Aorta (tissue), 5 donors: ENCODE results near the gene CFAP46. TPM values are rescaled to one million over a fixed set of nuclear protein-coding genes. Genes with fewer than 3 reads are reported as not detected.

Source experiments
- ATAC-seq: fragments of 200-7000 bp; cut with Tn5 transposase; one replicate; pipeline ENCODE4 v1.9.1; 2022; ENCODE audit warnings: moderate library complexity; ENCODE audit not compliant: low FRiP score
- DNase-seq, 2 donors: peaks; one replicate each; pipeline ENCODE4 v3.0.0-alpha.2; 2020
- H3K27ac ChIP-seq, 2 donors: one replicate each; pipeline ENCODE4 v1.5.1; 2013; ENCODE audit warnings: low read length in 2 of 2, mild to moderate bottlenecking in 2 of 2, moderate library complexity in 2 of 2, control low read depth in 1 of 2, inconsistent platforms in 1 of 2, low read depth in 1 of 2
- H3K27me3 ChIP-seq, 2 donors: one replicate each; pipeline ENCODE4 v1.6.1; 2013; ENCODE audit warnings: control low read depth in 1 of 2, low read length in 1 of 2, mild to moderate bottlenecking in 1 of 2, moderate library complexity in 1 of 2; ENCODE audit not compliant: insufficient read depth in 2 of 2, control insufficient read depth in 1 of 2
- H3K36me3 ChIP-seq, 2 donors: one replicate each; pipeline ENCODE4 v1.6.1; 2013; ENCODE audit warnings: control low read depth in 1 of 2, low read length in 1 of 2, mild to moderate bottlenecking in 1 of 2; ENCODE audit not compliant: insufficient read depth in 2 of 2, control insufficient read depth in 1 of 2
- H3K4me1 ChIP-seq, 2 donors: one replicate each; pipeline ENCODE4 v1.6.1; 2013; ENCODE audit warnings: low read length in 2 of 2, control low read depth in 1 of 2, mild to moderate bottlenecking in 1 of 2, moderate library complexity in 1 of 2; ENCODE audit not compliant: insufficient read depth in 2 of 2, control insufficient read depth in 1 of 2
- H3K4me3 ChIP-seq, 2 donors: one replicate each; pipeline ENCODE4 v1.5.1; 2013; ENCODE audit warnings: low read length in 2 of 2, control low read depth in 1 of 2, mild to moderate bottlenecking in 1 of 2
- H3K9me3 ChIP-seq: one replicate; pipeline ENCODE4 v1.6.1; 2013; ENCODE audit warnings: mild to moderate bottlenecking, low read length; ENCODE audit not compliant: control insufficient read depth
- WGBS, 2 donors: extraction: QIAGEN DNeasy Blood & Tissue Kit; methylation state at CpG; one replicate each; pipeline ENCODE4 v1.1.7; 2013; 5-methylcytosine and 5-hydroxymethylcytosine counted together
- intact Hi-C, 2 donors: fragments of 100-400 bp; cut with DNase I; formaldehyde crosslinking; loops; one replicate each; pipeline versions ENCODE4 v1.14.2 to v1.15.0; 2022
- polyA plus RNA-seq, 2 donors: library from polyadenylated mRNA; stranded (reverse); fragments of 200-250 nt; gene quantifications; one replicate each; pipeline ENCODE4 v1.2.3, GENCODE V29; 2013
- total RNA-seq, 2 donors: library from RNA; stranded (reverse); fragmentation: NEBNext Ultra II Directional; extraction: Animal tissue kit (Norgen Biotek cat#: 25700); gene quantifications; one replicate each; pipeline ENCODE4 v1.2.1, GENCODE V29; 2021
- donor health status: healthy with polysubstance abuse.
- donor health status: Bipolar disorder and iron deficiency.
- donor health status: DM: no; HTN: no; CAD: no.
- donor health status: DM: no; HTN: no; CAD: no.
- donor health status: DM: yes; HTN: yes; CAD: no.

CFAP46 gene
- total and polyA plus RNA-seq, 4 donors, result 0.42 TPM; not detected in 3

DNA sequence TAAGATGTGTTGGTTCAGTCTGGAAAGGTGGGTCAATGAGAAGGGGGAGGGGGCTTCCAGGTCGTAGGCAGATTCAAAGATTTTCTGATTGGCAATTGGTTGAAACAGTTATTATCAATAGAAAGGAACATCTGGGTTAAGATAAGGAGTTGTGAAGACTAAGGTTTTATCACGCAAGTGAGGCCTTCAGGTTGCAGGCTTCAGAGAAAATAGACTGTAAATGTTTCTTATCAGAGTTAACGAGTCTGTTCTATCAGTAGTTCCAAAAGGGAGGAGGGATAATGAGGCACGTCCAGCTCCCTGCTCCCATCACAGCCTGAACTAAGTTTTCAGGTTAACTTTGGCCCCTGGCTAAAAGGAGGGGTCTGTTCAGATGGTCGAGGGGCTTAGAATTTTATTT lies 11.1 kb upstream of the CFAP46 start:
- ATAC-seq, result no peak
- intact Hi-C loops, result no loop called here

DNA sequence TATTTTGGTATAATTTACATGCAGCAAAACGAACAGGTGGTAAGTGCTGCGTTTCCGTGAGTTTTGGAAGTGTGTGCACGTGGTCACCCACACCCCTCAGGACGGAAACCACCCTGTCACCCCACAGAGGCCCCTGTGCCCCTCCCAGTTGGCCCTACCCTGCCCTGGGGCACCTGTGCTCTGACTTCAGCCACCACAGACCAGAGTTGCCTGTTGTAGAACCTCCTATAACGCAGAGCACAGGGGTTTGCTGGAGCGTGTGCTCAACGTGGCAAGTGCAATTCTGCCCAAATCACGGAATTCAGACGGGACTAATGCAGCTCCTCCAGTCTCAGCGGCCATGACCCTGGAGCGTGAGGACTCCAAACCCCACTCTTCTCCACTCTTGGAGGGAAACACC lies 9.6 kb upstream of the CFAP46 start:
- Histone ChIP-seq H3K4me1 (no peaks in the 10 kb centered on the region), H3K27ac (no peak overlapping the region), H3K36me3 (no peaks in the 10 kb centered on the region), H3K9me3 (no peaks in the 10 kb centered on the region), H3K27me3 (no peaks in the 10 kb centered on the region), H3K4me3 (no peak overlapping the region)
- intact Hi-C loops, result no loop called here
- WGBS, 2 donors, result 79 to 82% methylated on average over 12 of the region's 12 CpGs
- ATAC-seq (no peak), DNase-seq (no peak)

More for the DNA sequence above, 11.1 kb upstream of the CFAP46 start:
- H3K27me3 ChIP-seq, result no peaks in the 10 kb centered on the region
- DNase-seq, result no peak
- H3K4me3 ChIP-seq, result no peak overlapping the region
- 53% methylated on average over 5 of the region's 5 CpGs for WGBS, 2 donors
- H3K4me1 ChIP-seq, result no peaks in the 10 kb centered on the region
- H3K36me3 ChIP-seq, result no peaks in the 10 kb centered on the region
- H3K27ac ChIP-seq, result no peak overlapping the region
- no peaks in the 10 kb centered on the region for H3K9me3 ChIP-seq

DNA sequence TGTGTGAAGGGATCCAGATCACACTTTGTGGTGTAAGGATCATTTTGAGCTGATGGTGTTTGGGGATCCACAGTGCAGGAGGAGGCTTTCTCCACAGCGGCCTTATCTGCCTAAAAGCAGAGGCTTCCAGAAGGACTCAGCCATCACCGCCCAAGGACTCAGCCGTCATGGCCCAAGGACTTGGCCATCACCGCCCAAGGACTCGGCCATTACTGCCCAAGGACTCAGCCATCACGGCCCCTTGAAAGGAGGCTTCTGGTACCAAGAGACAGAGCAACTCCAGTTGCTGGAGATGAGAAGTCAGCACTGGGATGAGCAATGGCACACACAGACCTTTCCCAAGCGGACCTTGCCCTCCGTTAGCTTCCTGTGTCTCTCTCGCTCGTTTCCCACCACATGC lies 6.0 kb upstream of the CFAP46 start:
- intact Hi-C loops, result no loop called here
- Histone ChIP-seq H3K4me1 (no peaks in the 10 kb centered on the region), H3K27ac (no peak overlapping the region), H3K36me3 (no peaks in the 10 kb centered on the region), H3K9me3 (no peaks in the 10 kb centered on the region), H3K4me3 (no peak overlapping the region), H3K27me3 (no peaks in the 10 kb centered on the region)
- DNase-seq (no peak), ATAC-seq (no peak)
- 83 to 85% methylated on average over 10 of the region's 10 CpGs for WGBS, 2 donors

DNA sequence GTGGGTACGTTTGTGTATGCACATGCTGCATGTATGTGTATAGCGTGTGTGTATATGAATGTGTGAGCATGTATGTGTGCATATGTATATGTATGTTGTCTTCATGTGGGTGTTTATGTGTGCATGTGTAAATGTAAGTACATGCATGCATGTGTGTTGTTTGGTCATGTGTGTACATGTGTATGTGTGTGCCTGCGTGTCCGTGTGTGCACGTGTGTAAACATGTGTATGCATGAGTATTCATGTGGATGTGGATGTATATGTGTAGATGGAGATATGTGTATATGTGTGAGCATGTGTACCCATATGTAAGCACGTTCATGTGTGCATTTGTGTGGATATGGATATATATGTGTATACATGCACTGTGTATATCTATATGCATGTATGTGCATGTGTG lies 5.5 kb upstream of the CFAP46 start:
- intact Hi-C loops, result no loop called here
- Histone ChIP-seq H3K4me3 (no peak overlapping the region), H3K27me3 (no peaks in the 10 kb centered on the region), H3K36me3 (no peaks in the 10 kb centered on the region), H3K4me1 (no peaks in the 10 kb centered on the region), H3K27ac (no peak overlapping the region), H3K9me3 (no peaks in the 10 kb centered on the region)
- ATAC-seq (no peak), DNase-seq (no peak)
- WGBS, 2 donors, result 81 to 86% methylated on average over 6 of the region's 6 CpGs

DNA sequence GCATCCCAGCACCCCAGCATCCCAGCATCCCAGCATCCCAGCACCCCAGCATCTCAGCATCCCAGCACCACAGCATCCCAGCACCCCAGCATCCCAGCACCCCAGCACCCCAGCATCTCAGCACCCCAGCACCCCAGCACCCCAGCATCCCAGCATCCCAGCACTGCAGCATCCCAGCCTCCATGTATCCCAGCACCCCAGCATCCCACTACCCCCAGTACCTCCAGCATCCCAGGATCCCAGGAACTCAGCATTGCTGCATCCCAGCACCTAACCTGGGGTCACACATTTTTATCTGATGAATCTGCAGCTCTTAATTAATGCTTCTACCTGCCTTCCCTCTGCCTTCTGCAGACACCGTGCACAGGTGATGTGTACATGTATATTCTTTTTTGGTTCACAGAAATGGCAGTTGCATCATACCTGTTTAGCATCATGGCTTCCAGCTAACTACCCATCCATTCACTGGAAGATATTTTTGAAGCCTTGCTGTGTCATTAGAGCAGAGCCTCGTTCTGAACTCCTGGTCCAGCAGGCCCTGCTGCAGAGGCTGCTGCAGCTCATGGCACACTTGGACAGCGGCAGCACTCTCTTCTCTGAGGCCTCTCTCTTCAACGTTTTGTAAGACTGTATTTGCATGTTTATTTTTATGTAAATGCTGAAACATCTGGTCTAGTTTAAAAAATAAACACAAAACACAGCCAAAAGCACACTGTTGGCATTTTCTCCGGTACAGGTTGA lies 4.6 kb upstream of the CFAP46 start:
- Histone ChIP-seq H3K36me3 (no peaks in the 10 kb centered on the region), H3K9me3 (no peaks in the 10 kb centered on the region), H3K4me3 (no peak overlapping the region), H3K27me3 (no peaks in the 10 kb centered on the region), H3K27ac (no peak overlapping the region), H3K4me1 (no peaks in the 10 kb centered on the region)
- 43 to 47% methylated on average over 5 of the region's 5 CpGs for WGBS, 2 donors
- intact Hi-C loops, result no loop called here
- DNase-seq (no peak), ATAC-seq (no peak)

DNA sequence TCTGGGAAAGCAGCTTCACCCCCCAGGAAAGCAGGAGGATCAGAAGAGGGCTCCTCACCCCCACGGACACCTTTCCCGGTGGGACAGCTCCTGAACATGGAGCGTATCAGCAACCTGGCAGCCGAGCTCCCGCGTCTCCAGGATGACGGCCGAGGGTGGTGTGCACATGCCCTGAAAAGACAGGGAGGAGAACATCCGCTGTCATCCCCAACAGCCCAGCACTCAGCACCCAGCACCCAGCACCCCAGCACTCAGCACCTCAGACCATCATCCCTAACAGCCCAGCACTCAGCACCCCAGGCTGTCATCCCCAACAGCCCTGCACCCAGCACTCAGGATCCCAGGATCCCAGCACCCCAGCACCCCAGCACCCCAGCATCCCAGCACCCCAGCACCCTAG lies 3.9 kb upstream of the CFAP46 start:
- H3K4me3 ChIP-seq, result no peak overlapping the region

DNA sequence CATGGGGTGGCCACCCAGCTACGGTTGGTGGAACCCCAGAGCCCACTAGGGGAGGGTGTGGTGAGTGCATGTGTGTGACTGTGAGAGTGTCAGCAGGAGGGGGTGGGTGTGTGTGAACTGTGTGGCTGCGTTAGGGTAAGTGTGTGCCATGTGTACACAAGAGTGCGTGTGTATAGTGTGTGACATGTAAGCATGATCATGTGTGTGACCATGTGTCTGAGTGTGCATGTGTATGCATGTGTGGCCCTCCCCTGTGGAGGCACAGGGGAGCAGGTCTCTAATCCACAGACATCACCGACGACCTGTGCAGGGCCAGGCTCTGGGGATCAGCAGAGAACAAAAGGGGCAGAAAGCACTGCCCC lies 3.5 kb upstream of the CFAP46 start:
- no peaks in the 10 kb centered on the region for H3K27me3 ChIP-seq
- no peaks in the 10 kb centered on the region for H3K36me3 ChIP-seq
- DNase-seq, result no peak
- H3K9me3 ChIP-seq, result no peaks in the 10 kb centered on the region
- no peak overlapping the region for H3K4me3 ChIP-seq
- 71 to 72% methylated on average over 5 of the region's 5 CpGs for WGBS, 2 donors
- H3K4me1 ChIP-seq, result no peaks in the 10 kb centered on the region
- H3K27ac ChIP-seq, result no peak overlapping the region
- no peak for ATAC-seq
- intact Hi-C loops, result no loop called here

More for the DNA sequence above, 3.9 kb upstream of the CFAP46 start:
- H3K36me3 ChIP-seq, result no peaks in the 10 kb centered on the region
- 76 to 81% methylated on average over 9 of the region's 9 CpGs for WGBS, 2 donors
- intact Hi-C loops, result no loop called here
- ATAC-seq (no peak), DNase-seq (peak in 1 of 2 donors; percentile 64)
- H3K9me3 ChIP-seq, result no peaks in the 10 kb centered on the region
- H3K27me3 ChIP-seq, result no peaks in the 10 kb centered on the region
- H3K4me1 ChIP-seq, result no peaks in the 10 kb centered on the region
- no peak overlapping the region for H3K27ac ChIP-seq

DNA sequence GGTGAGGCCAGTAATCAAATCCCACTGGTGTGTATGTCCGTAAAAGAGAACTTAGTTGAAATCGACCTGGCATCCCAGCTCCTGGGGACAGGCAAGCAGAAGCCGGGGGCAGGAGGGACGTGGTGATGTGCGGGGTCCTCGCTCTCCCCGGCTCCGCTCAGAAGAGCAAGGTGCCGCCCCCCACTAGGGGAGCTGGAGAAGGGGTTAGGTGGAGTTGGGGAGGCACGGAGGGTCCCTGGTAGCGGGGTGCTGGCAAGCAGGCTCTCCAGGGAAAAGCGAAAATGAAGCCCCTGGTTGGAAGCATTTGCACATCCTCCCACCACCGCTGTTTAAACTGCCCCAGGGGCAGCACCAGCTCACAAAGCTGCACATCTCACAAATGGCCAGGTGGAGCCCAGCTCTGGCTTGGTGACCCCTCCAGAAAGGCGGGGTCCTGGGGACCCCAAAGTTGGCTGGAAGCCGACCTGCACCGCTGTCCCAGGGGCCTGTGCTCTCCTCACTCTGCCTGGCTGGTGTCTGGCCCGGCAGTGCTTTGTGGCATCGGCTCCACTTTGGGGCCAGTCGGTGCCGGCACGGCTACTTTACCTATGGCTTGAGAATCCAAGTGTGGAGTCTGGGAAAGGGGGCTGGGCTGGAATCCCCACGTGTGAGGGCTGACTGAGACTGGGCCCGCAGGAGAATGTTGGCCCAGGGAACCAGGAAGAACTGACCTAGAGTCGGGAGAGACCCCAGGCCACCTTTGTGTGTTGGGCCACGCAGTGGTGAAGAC lies 2.9 kb upstream of the CFAP46 start:
- H3K27me3 ChIP-seq, result no peaks in the 10 kb centered on the region
- ATAC-seq, result no peak
- no peaks in the 10 kb centered on the region for H3K36me3 ChIP-seq
- H3K9me3 ChIP-seq, result no peaks in the 10 kb centered on the region
- intact Hi-C loops, result no loop called here
- WGBS, 2 donors, result 77 to 79% methylated on average over 25 of the region's 25 CpGs
- DNase-seq, result peak in 1 of 2 donors; percentile 69
- H3K27ac ChIP-seq, result no peak overlapping the region
- H3K4me1 ChIP-seq, result no peaks in the 10 kb centered on the region
- no peak overlapping the region for H3K4me3 ChIP-seq

DNA sequence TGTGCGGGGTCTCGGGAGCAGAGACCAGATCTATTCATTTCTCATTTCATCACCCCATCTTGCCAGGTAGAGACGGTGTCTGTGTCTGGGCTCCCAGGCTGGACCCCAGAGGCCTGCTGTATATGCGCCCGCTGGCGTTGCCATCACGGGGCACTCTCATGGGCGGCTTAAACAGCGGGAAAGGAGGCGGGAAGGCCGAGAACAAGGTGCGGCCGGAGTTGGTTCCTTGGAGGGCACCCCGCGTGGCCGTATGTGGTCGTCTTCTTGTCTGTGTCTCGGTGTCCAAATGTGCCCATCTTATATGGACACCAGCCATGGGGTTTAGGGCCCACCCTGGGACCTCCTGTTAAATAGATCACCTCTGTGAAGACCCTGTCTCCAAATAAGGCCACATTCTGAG lies 2.1 kb upstream of the CFAP46 start:
- no peaks in the 10 kb centered on the region for H3K27me3 ChIP-seq
- no peak overlapping the region for H3K4me3 ChIP-seq
- no peak overlapping the region for H3K27ac ChIP-seq
- no peaks in the 10 kb centered on the region for H3K9me3 ChIP-seq
- intact Hi-C loops, result no loop called here
- H3K4me1 ChIP-seq, result no peaks in the 10 kb centered on the region
- no peak for ATAC-seq
- no peaks in the 10 kb centered on the region for H3K36me3 ChIP-seq
- DNase-seq, result no peak
- 95% methylated on average over 18 of the region's 18 CpGs for WGBS, 2 donors
